Measurements from ENCODE around the gene ARHGEF16.
A peak's percentile ranks its signal among the peaks of the same experiment; 100 is the strongest.

The ARHGEF16 gene

GRCh38 chr1:3527774-3528173 lies 73.3 kb downstream of the ARHGEF16 start:
- TF ChIP-seq TEAD4 (IDR thresholded peaks at IDR 0.05) = no peak
- TF ChIP-seq ZBTB7A (IDR thresholded peaks at IDR 0.05; ENCODE audit: low read depth) = peak; percentile 19
- TF ChIP-seq YY1 (IDR thresholded peaks at IDR 0.05; ENCODE audit: low read depth) = no peak
- TF ChIP-seq CREB1 (IDR thresholded peaks at IDR 0.05; ENCODE audit: low read depth) = no peak
- peak; percentile 46; the same call in 1 of the 2 replicates for TF ChIP-seq TCF12 (IDR thresholded peaks at IDR 0.05; ENCODE audit: low read depth)

DNA sequence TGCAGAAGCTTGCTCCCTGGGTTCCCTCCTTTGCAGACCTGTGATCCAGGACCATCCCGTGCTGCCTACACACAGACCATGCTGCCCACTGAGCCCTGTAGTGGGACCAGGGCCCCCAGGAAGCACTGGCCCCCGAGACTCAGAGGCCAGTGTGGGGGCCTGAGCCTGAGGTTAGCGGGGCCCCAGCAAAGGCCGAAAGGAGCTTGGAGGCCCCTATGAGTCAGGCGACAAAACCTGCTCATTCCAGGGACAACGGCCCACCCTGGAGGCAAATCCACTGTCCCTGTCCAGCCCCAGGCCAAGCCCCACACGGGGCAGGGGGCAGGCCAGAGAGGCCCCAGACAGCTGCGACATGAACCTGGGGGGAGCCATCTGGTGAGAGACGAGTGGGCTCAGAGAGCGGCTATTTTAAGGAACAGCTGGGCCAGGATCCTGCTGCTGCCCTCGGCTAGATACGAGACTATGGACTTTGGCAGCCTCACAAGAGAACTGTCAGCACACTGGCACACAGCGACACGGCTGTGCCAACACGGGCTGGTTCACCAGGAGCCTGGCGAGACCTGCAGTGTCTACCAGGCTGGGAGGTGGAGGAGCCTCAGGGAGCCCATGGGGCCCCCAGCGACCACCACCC lies 74.7 kb downstream of the ARHGEF16 start:
- TF ChIP-seq CEBPB (IDR thresholded peaks at IDR 0.05) (no peak), TCF12 (IDR thresholded peaks at IDR 0.05; ENCODE audit: low read depth) (no peak), YY1 (IDR thresholded peaks at IDR 0.05; ENCODE audit: low read depth) (no peak)

DNA sequence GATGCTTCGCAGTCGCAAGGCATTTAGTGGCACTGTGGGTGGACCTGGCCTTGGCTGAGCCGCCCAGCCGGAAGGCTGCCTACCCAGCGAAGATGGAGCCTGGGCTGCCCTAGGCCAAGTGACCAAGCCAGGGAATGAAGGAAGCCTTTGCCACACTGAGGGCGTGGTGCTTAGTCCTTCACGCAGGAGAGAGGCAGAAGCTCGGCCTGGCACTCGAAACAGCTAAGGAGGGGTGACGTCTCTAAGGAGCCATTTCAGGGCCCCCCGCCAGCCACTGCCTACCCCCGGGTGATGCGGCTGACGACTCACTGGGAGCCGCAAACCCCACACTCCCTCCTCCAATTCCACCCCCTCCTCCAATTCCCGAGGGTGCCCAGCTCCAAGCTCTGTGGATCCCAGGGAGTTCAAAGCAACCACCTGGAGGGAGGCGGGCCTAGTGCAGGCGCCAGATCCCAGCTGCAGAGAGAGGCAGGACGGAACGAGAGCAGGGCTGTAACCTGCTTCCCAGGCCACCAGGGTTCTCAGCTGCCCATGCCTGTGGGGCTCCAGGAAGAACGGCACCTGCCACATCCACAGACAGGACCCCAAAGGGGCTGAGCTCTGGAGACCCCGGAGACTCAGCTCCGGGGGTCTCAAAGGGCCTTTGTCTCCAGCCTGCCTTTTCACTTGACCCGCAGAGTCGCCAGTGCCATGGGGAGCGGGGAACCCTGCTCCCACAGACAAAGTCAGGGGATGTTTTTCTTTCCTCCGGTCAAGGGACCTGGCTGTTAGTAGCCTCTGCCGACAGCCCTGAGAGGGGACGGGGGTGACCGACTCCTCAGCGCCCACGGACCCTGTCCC lies 75.8 kb downstream of the ARHGEF16 start:
- peak; percentile 48; the same call in 1 of the 2 replicates for TF ChIP-seq ZBTB7A (IDR thresholded peaks at IDR 0.05; ENCODE audit: low read depth)
- TF ChIP-seq, protein P1, sequence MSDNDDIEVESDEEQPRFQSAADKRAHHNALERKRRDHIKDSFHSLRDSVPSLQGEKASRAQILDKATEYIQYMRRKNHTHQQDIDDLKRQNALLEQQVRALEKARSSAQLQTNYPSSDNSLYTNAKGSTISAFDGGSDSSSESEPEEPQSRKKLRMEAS (IDR thresholded peaks at IDR 0.05) = no peak

Measured in Ishikawa (cell line).